K562 (cell line): ENCODE data around the gene TOM1L2. TPM values are rescaled to one million over a fixed set of nuclear protein-coding genes. Genes with fewer than 3 reads are reported as not detected.

Source experiments
- BRCA1 ChIP-seq, 2 experiments: fragments of 450-650 bp in 1 of 2; sonication (generic) in 1 of 2; formaldehyde crosslinking in 1 of 2; IDR thresholded peaks; 2 replicates each; pipeline versions ENCODE4 v1.5.0 to v1.6.1; 2017 to 2020; ENCODE audit warnings: mild to moderate bottlenecking in 1 of 2, missing genetic modification reagents in 1 of 2
- ELF1 ChIP-seq: fragments of 200-800 bp; sonication (Bioruptor generic); IDR thresholded peaks from 2 replicates; pipeline ENCODE4 v1.6.1; 2016; ENCODE audit warnings: missing genetic modification characterization, missing compliant biosample characterization
- ETV6 ChIP-seq, 3 experiments: fragments of 150-350 bp in 1 of 3; sonication (generic) in 1 of 3; formaldehyde crosslinking in 1 of 3; IDR thresholded peaks; 2 replicates each; pipeline versions ENCODE4 v1.6.1 to v1.8.0; 2014 to 2022; ENCODE audit warnings: borderline replicate concordance in 2 of 3, low read depth in 2 of 3, antibody characterized with exemption in 1 of 3, low read length in 1 of 3, mild to moderate bottlenecking in 1 of 3, missing genetic modification reagents in 1 of 3
- KDM4B ChIP-seq, 2 experiments: fragments of 450-650 bp in 1 of 2; sonication (generic) in 1 of 2; IDR thresholded peaks; 2 replicates each; pipeline ENCODE4 v1.6.1; 2016 to 2017; ENCODE audit warnings: borderline replicate concordance in 2 of 2, antibody characterized with exemption in 1 of 2, low read depth in 1 of 2, mild to moderate bottlenecking in 1 of 2
- MEF2A ChIP-seq: IDR thresholded peaks from 2 replicates; pipeline ENCODE4 v1.6.1; 2011; ENCODE audit warnings: low read depth, mild to moderate bottlenecking, low read length, moderate library complexity; ENCODE audit not compliant: control insufficient read depth
- POLR2AphosphoS5 ChIP-seq: IDR thresholded peaks from 2 replicates; pipeline ENCODE4 v1.6.1; 2011; ENCODE audit warnings: mild to moderate bottlenecking, low read depth, low read length, moderate library complexity; ENCODE audit not compliant: control insufficient read depth, insufficient read depth
- RBFOX2 ChIP-seq: fragments of 200-400 bp; formaldehyde crosslinking; IDR thresholded peaks from 2 replicates; pipeline ENCODE4 v1.6.1; 2017; ENCODE audit warnings: low read depth, mild to moderate bottlenecking, low read length, moderate library complexity
- SAFB2 ChIP-seq: fragments of 200-400 bp; formaldehyde crosslinking; IDR thresholded peaks from 2 replicates; pipeline ENCODE4 v1.6.1; 2018; ENCODE audit warnings: borderline replicate concordance, low read length, low read depth, moderate library complexity; ENCODE audit not compliant: severe bottlenecking
- polyA plus RNA-seq, 8 experiments: library from polyadenylated mRNA; depleted of rRNA in 4 of 8; stranded (reverse) in 5 of 8; unstranded in 3 of 8; fragments of >200 nt; fragmentation: Nextera tagmentation in 2 of 8; fragmentation: Illumina TruSeq in 1 of 8; extraction: Ambion mirVana in 2 of 8; extraction: Trizol in 1 of 8; gene quantifications; 2 replicates each; pipeline versions ENCODE4 v1.2.1 to v1.2.3, GENCODE V29; 2011 to 2014; ENCODE audit warnings: inconsistent platforms in 1 of 8, missing spikeins in 1 of 8
- total RNA-seq, 7 experiments: library from RNA; depleted of rRNA in 6 of 7; stranded (reverse); fragments of >200 nt in 6 of 7; fragmentation: Illumina TruSeq in 2 of 7; extraction: Trizol in 2 of 7; gene quantifications; 2 replicates each; pipeline versions ENCODE4 v1.2.1 to v1.2.3, GENCODE V29; 2011 to 2021; ENCODE audit warnings: low replicate concordance in 1 of 7
- TF ChIP-seq, protein P1 (sequence below), 2 experiments: fragments of 450-650 bp in 1 of 2; sonication (generic) in 1 of 2; formaldehyde crosslinking in 1 of 2; IDR thresholded peaks in 1 of 2; conservative IDR thresholded peaks in 1 of 2; 2 replicates each; pipeline versions ENCODE4 v1.6.1 to v1.8.1; 2016 to 2023; ENCODE audit warnings: mild to moderate bottlenecking in 2 of 2, moderate library complexity in 2 of 2, inconsistent platforms in 1 of 2, missing genetic modification reagents in 1 of 2

Gene TOM1L2
- total and polyA plus RNA-seq, 9 of the 15 experiments (the other 6 are each of a cell fraction or from before 2014, with no cell fraction given): 0.07 to 6.0 (median 2.5) TPM

DNA sequence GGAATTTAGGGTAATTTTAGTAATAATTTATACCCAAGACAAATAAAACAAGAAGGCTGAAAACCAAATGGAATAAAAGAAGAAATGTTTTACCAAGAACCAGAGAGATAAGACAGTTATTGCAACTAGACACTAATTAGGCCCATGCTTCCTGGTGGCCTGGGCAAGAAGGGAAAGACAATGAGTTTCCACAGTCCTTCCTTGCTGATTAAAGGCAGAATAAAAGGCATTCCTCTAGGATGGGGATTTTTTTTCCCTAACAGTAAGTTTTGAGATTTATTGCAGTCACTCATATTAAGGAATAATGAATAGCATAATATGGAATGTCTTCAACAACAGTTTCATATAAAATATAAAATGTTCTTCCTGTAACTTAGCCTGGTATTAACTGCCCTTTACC lies 41.5 kb downstream of the TOM1L2 start (continued):
- TF ChIP-seq ETV6 (IDR thresholded peaks at IDR 0.05; ENCODE audit: borderline replicate concordance in 1 of 2, low read depth in 2 of 2, low read length in 1 of 2) (no peak), ETV6 (CRISPR knock-in tag; IDR thresholded peaks at IDR 0.05; ENCODE audit: borderline replicate concordance) (no peak), MEF2A (no peak), ELF1 (tag) (no peak), POLR2AphosphoS5 (no peak), RBFOX2 (no peak), SAFB2 (no peak), KDM4B (IDR thresholded peaks at IDR 0.05; ENCODE audit: borderline replicate concordance in 2 of 2, low read depth in 1 of 2) (no peak), BRCA1 (IDR thresholded peaks at IDR 0.05) (no peak), BRCA1 (CRISPR knock-in tag; IDR thresholded peaks at IDR 0.05) (no peak)
- TF ChIP-seq, protein P1, sequence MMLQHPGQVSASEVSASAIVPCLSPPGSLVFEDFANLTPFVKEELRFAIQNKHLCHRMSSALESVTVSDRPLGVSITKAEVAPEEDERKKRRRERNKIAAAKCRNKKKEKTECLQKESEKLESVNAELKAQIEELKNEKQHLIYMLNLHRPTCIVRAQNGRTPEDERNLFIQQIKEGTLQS (IDR thresholded peaks at IDR 0.05): no peak
- TF ChIP-seq, protein P1 (CRISPR knock-in tag; conservative IDR thresholded peaks at IDR 0.05): no peak
- TF ChIP-seq, all 486 proteins: peak for 0
